Endothelial cell of umbilical vein (primary cell): ENCODE results near the gene CCDC172. TPM values are rescaled to one million over a fixed set of nuclear protein-coding genes. Genes with fewer than 3 reads are reported as not detected.

ENCODE experiments used
- BruUV-seq: library from RNA; stranded (reverse); fragments of 400-500 nt; replicated peaks from 2 replicates; lab custom pipeline; 2021; lab: Mats Ljungman, UMichigan
- CTCF ChIA-PET: fragments of 300-600, 350-600 bp; sonication (Branson Sonifier 250); formaldehyde crosslinking; loops from one replicate; lab custom pipeline; 2021; ENCODE audit warnings: antibody characterized with exemption, inconsistent platforms; lab: Charles Lee
- POLR2A ChIA-PET: fragments of 300-600, 350-600 bp; sonication (Branson Sonifier 250); formaldehyde crosslinking; loops from one replicate; lab custom pipeline; 2021; ENCODE audit warnings: antibody characterized with exemption, inconsistent platforms; lab: Charles Lee
- DNase-seq: peaks from one replicate; pipeline ENCODE4 v3.0.0-alpha.2; 2011; ENCODE audit warnings: low read depth, low spot score
- FAIRE-seq: peaks from 2 replicates; lab custom pipeline; 2011; peaks lifted over from hg19 to GRCh38; lab: Jason Lieb, UNC
- H2AFZ ChIP-seq: 2 replicates; pipeline ENCODE4 v1.6.0; 2012; ENCODE audit warnings: low read depth, low read length, control low read depth, inconsistent platforms
- H3K27ac ChIP-seq: 2 replicates; pipeline ENCODE4 v1.5.1; 2011; ENCODE audit warnings: low read depth, mild to moderate bottlenecking, control low read depth, low read length, moderate library complexity; ENCODE audit not compliant: insufficient read depth
- H3K27me3 ChIP-seq, 2 experiments: 2 replicates each; pipeline versions ENCODE4 v1.6.0 to v1.6.1; 2011; ENCODE audit warnings: low read length in 2 of 2, mixed read lengths in 1 of 2; ENCODE audit not compliant: control insufficient read depth in 2 of 2, insufficient read depth in 2 of 2
- H3K36me3 ChIP-seq, 2 experiments: 2 replicates in 1 of 2; 3 replicates in 1 of 2; pipeline ENCODE4 v1.5.1; 2011; ENCODE audit warnings: low read length in 2 of 2, mild to moderate bottlenecking in 1 of 2, moderate library complexity in 1 of 2; ENCODE audit not compliant: control insufficient read depth in 2 of 2, insufficient read depth in 2 of 2; ENCODE audit errors: extremely low read depth in 1 of 2
- H3K4me1 ChIP-seq: 3 replicates; pipeline ENCODE4 v1.5.1; 2011; ENCODE audit warnings: mild to moderate bottlenecking, low read length; ENCODE audit not compliant: control insufficient read depth, insufficient read depth; ENCODE audit errors: extremely low read depth
- H3K4me2 ChIP-seq: 2 replicates; pipeline ENCODE4 v1.6.1; 2011; ENCODE audit warnings: low read length, control low read depth, mixed read lengths; ENCODE audit not compliant: insufficient read depth
- H3K4me3 ChIP-seq, 3 experiments: fragments of 200-600 bp in 1 of 3; sonication (generic), shearing (Covaris generic) in 1 of 3; replicated peaks in 1 of 3; 2 replicates each; pipeline ENCODE4 v1.5.1; 2011 to 2016; ENCODE audit warnings: control low read depth in 3 of 3, low read length in 3 of 3, mild to moderate bottlenecking in 2 of 3, inconsistent platforms in 1 of 3, low read depth in 1 of 3, moderate library complexity in 1 of 3; ENCODE audit not compliant: insufficient read depth in 1 of 3
- H3K79me2 ChIP-seq: 2 replicates; pipeline ENCODE4 v1.6.0; 2012; ENCODE audit warnings: low read length, inconsistent platforms; ENCODE audit not compliant: control insufficient read depth, insufficient read depth
- H3K9ac ChIP-seq: replicated peaks from 2 replicates; pipeline ENCODE3; 2011; ENCODE audit warnings: low read length, control low read depth; ENCODE audit not compliant: insufficient read depth; ENCODE audit errors: extremely low read depth
- H3K9me1 ChIP-seq: replicated peaks from 3 replicates; pipeline ENCODE4 v1.6.0; 2011; ENCODE audit warnings: mild to moderate bottlenecking, low read length; ENCODE audit not compliant: control insufficient read depth, insufficient read depth; ENCODE audit errors: extremely low read depth
- H3K9me3 ChIP-seq: replicated peaks from 2 replicates; pipeline ENCODE4 v1.5.1; 2012; ENCODE audit warnings: low read length, inconsistent platforms; ENCODE audit not compliant: control insufficient read depth, insufficient read depth
- H4K20me1 ChIP-seq: replicated peaks from 2 replicates; pipeline ENCODE3; 2011; ENCODE audit warnings: mild to moderate bottlenecking, low read length; ENCODE audit not compliant: control insufficient read depth, insufficient read depth; ENCODE audit errors: extremely low read depth
- EZH2 ChIP-seq: IDR thresholded peaks from 2 replicates; pipeline ENCODE4 v1.6.1; 2012; ENCODE audit warnings: borderline replicate concordance, low read depth, mild to moderate bottlenecking, moderate library complexity, low read length, inconsistent platforms; ENCODE audit not compliant: severe bottlenecking
- FOS ChIP-seq: IDR thresholded peaks from 2 replicates; pipeline ENCODE4 v1.6.1; 2011; ENCODE audit warnings: mild to moderate bottlenecking, low read length, moderate library complexity, borderline replicate concordance; ENCODE audit not compliant: insufficient read depth
- GATA2 ChIP-seq: IDR thresholded peaks from 2 replicates; pipeline ENCODE4 v1.7.0; 2011; ENCODE audit warnings: low read depth, mild to moderate bottlenecking, moderate library complexity, mixed read lengths, low read length; ENCODE audit not compliant: insufficient read length, insufficient read depth
- JUN ChIP-seq: IDR thresholded peaks from 2 replicates; pipeline ENCODE4 v1.6.1; 2011; ENCODE audit warnings: borderline replicate concordance, low read depth; ENCODE audit not compliant: insufficient read length, insufficient read depth
- MYC ChIP-seq: IDR thresholded peaks from one replicate; pipeline ENCODE4 v1.6.1; 2011; ENCODE audit warnings: mild to moderate bottlenecking, low read depth, low read length
- POLR2A ChIP-seq: IDR thresholded peaks from 2 replicates; pipeline ENCODE4 v1.6.1; 2012; ENCODE audit warnings: low read depth, mild to moderate bottlenecking, control low read depth, low read length
- POLR2AphosphoS5 ChIP-seq: IDR thresholded peaks from 2 replicates; pipeline ENCODE4 v1.6.1; 2012; ENCODE audit warnings: low read depth, mild to moderate bottlenecking, control low read depth, low read length, moderate library complexity; ENCODE audit not compliant: insufficient read depth
- dilution Hi-C: fragments of 300-500 bp; cut with MboI; formaldehyde crosslinking; loops from one replicate; pipeline ENCODE4 v1.15.0; 2019; ENCODE audit warnings: low sequenced_read_pairs; ENCODE audit not compliant: extremely low pct_ligation_motif_present
- intact Hi-C: fragments of 100-400 bp; cut with micrococcal nuclease; formaldehyde crosslinking; loops from one replicate; pipeline ENCODE4 v1.10.0; 2022
- polyA plus RNA-seq, 4 experiments: library from polyadenylated mRNA; depleted of rRNA in 3 of 4; stranded (reverse) in 3 of 4; unstranded in 1 of 4; fragments of >200 nt; gene quantifications; 2 replicates each; pipeline versions ENCODE4 v1.2.1 to v1.2.3, GENCODE V29; 2011 to 2012; ENCODE audit warnings: missing spikeins in 1 of 4
- total RNA-seq: library from RNA; stranded (reverse); gene quantifications from 2 replicates; pipeline ENCODE4 v1.2.3, GENCODE V29; 2021
- TF ChIP-seq, protein P1 (sequence below), 2 donors: IDR thresholded peaks; 1 replicate in 1 of 2; 2 replicates in 1 of 2; pipeline ENCODE4 v1.5.1; 2011; ENCODE audit warnings: low read length in 2 of 2, mild to moderate bottlenecking in 2 of 2, moderate library complexity in 2 of 2, control low read depth in 1 of 2, inconsistent platforms in 1 of 2, low read depth in 1 of 2; ENCODE audit not compliant: insufficient read depth in 1 of 2; ENCODE audit errors: extremely low read depth in 1 of 2
- TF ChIP-seq, protein P2 (sequence below): IDR thresholded peaks from 2 replicates; pipeline ENCODE4 v1.6.1; 2011; ENCODE audit not compliant: insufficient read depth, insufficient read length

CCDC172 gene
- total and polyA plus RNA-seq, 2 donors (not counting 3 experiments of a cell fraction or from before 2014, with no cell fraction given), result not detected

DNA sequence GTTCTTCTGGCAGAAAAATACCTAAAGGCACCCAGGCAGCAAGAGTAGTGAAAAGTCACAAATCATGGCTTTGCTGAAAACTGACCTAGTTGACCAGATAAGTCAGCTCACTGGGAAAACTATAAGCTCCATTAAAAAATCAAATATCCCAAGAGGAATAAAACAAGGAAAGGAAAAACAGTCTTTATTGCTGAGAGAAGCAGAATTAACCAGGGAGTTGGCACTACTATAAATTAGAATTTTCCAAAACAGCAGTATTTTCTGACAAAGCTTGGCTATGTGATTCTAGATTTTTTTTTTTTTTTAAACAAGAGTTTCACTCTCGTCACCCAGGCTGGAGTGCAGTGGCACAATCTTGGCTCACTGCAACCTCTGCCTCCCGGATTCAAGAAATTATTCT is 12.6 kb downstream of the CCDC172 start:
- TF ChIP-seq EZH2 (no peak), POLR2AphosphoS5 (no peak), POLR2A (no peak), MYC (no peak), JUN (no peak), GATA2 (no peak), FOS (no peak)
- TF ChIP-seq, protein P1, sequence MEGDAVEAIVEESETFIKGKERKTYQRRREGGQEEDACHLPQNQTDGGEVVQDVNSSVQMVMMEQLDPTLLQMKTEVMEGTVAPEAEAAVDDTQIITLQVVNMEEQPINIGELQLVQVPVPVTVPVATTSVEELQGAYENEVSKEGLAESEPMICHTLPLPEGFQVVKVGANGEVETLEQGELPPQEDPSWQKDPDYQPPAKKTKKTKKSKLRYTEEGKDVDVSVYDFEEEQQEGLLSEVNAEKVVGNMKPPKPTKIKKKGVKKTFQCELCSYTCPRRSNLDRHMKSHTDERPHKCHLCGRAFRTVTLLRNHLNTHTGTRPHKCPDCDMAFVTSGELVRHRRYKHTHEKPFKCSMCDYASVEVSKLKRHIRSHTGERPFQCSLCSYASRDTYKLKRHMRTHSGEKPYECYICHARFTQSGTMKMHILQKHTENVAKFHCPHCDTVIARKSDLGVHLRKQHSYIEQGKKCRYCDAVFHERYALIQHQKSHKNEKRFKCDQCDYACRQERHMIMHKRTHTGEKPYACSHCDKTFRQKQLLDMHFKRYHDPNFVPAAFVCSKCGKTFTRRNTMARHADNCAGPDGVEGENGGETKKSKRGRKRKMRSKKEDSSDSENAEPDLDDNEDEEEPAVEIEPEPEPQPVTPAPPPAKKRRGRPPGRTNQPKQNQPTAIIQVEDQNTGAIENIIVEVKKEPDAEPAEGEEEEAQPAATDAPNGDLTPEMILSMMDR (IDR thresholded peaks at IDR 0.05; ENCODE audit: extremely low read depth in 1 of 2, insufficient read depth in 1 of 2, low read depth in 1 of 2, low read length in 2 of 2), result no peak
- TF ChIP-seq, protein P2, sequence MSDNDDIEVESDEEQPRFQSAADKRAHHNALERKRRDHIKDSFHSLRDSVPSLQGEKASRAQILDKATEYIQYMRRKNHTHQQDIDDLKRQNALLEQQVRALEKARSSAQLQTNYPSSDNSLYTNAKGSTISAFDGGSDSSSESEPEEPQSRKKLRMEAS, result no peak
- Histone ChIP-seq H3K36me3 (no peaks in the 10 kb centered on the region), H3K9ac (no peak overlapping the region), H4K20me1 (no peaks in the 10 kb centered on the region), H3K4me1 (no peaks in the 10 kb centered on the region), H3K4me3 (no peak overlapping the region), H2AFZ (no peak overlapping the region), H3K9me1 (no peaks in the 10 kb centered on the region), H3K4me2 (no peak overlapping the region), H3K79me2 (no peaks in the 10 kb centered on the region), H3K27me3 (no peaks in the 10 kb centered on the region), H3K9me3 (no peaks in the 10 kb centered on the region), H3K27ac (no peak overlapping the region)
- ChIA-PET CTCF (no interaction called here), POLR2A (no interaction called here)
- intact Hi-C loops, result no loop called here
- DNase-seq, result no peak
- dilution Hi-C loops, result no loop called here
- no peak for FAIRE-seq
- no TSS peak for BruUV-seq
